K562 (cell line): ENCODE measurements around the gene SH3PXD2B.

Experiments used
- CEBPG ChIP-seq, 3 experiments: fragments of 200-800 bp in 1 of 3; sonication (Bioruptor generic) in 1 of 3; sonication (generic) in 1 of 3; formaldehyde crosslinking in 1 of 3; IDR thresholded peaks in 2 of 3; conservative IDR thresholded peaks in 1 of 3; 2 replicates each; pipeline versions ENCODE4 v1.6.1 to v1.8.0; 2016 to 2022; ENCODE audit warnings: missing compliant biosample characterization in 2 of 3, missing genetic modification characterization in 2 of 3, mild to moderate bottlenecking in 1 of 3, missing genetic modification reagents in 1 of 3
- EZH2 ChIP-seq: IDR thresholded peaks from 2 replicates; pipeline ENCODE4 v1.6.1; 2012; ENCODE audit warnings: low read depth, mild to moderate bottlenecking, inconsistent platforms, low read length, borderline replicate concordance
- FOS ChIP-seq: IDR thresholded peaks from 3 replicates; pipeline ENCODE4 v1.6.1; 2011; ENCODE audit not compliant: insufficient read length; ENCODE audit errors: extremely low read depth
- MAZ ChIP-seq, 2 experiments: fragments of 450-650 bp in 1 of 2; sonication (generic) in 1 of 2; formaldehyde crosslinking; IDR thresholded peaks in 1 of 2; conservative IDR thresholded peaks in 1 of 2; 2 replicates each; pipeline versions ENCODE4 v1.4.0 to v1.5.0; 2020; ENCODE audit warnings: mild to moderate bottlenecking in 1 of 2, missing genetic modification reagents in 1 of 2
- TAF1 ChIP-seq: IDR thresholded peaks from 2 replicates; pipeline ENCODE4 v1.6.1; 2011; ENCODE audit warnings: mild to moderate bottlenecking, low read length, moderate library complexity; ENCODE audit not compliant: insufficient read depth, control insufficient read depth, severe bottlenecking; ENCODE audit errors: extremely low read depth
- ZNF121 ChIP-seq: sonication (generic); formaldehyde crosslinking; conservative IDR thresholded peaks from 2 replicates; pipeline ENCODE4 v1.8.0; 2022; ENCODE audit warnings: missing genetic modification reagents
- TF ChIP-seq, protein P1 (sequence below): sonication (generic); formaldehyde crosslinking; IDR thresholded peaks from 2 replicates; pipeline ENCODE4 v1.8.1; 2023; ENCODE audit warnings: mild to moderate bottlenecking, missing genetic modification reagents

GRCh38 chr5:172493461-172493860 is 39.1 kb upstream of the SH3PXD2B start:
- TF ChIP-seq FOS = no peak
- no peak for TF ChIP-seq CEBPG (CRISPR knock-in tag; IDR thresholded peaks at IDR 0.05)
- no peak for TF ChIP-seq CEBPG (tag; conservative IDR thresholded peaks at IDR 0.05 in 1 of 2, IDR thresholded peaks at IDR 0.05 in 1 of 2)
- TF ChIP-seq ZNF121 (CRISPR knock-in tag) = no peak
- TF ChIP-seq EZH2 = no peak
- TF ChIP-seq MAZ (CRISPR knock-in tag; conservative IDR thresholded peaks at IDR 0.05 in 1 of 2, IDR thresholded peaks at IDR 0.05 in 1 of 2) = no peak
- TF ChIP-seq, protein P1, sequence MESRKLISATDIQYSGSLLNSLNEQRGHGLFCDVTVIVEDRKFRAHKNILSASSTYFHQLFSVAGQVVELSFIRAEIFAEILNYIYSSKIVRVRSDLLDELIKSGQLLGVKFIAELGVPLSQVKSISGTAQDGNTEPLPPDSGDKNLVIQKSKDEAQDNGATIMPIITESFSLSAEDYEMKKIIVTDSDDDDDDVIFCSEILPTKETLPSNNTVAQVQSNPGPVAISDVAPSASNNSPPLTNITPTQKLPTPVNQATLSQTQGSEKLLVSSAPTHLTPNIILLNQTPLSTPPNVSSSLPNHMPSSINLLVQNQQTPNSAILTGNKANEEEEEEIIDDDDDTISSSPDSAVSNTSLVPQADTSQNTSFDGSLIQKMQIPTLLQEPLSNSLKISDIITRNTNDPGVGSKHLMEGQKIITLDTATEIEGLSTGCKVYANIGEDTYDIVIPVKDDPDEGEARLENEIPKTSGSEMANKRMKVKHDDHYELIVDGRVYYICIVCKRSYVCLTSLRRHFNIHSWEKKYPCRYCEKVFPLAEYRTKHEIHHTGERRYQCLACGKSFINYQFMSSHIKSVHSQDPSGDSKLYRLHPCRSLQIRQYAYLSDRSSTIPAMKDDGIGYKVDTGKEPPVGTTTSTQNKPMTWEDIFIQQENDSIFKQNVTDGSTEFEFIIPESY (CRISPR knock-in tag) = no peak
- TF ChIP-seq TAF1 = no peak
